ENCODE measurements around the gene ICAM5.

GRCh38 chr19:10317045-10317856 is 27.5 kb downstream of the ICAM5 start:
- no peak for TF ChIP-seq ZNF274 (IDR thresholded peaks at IDR 0.05; ENCODE audit: low read depth, low read length)
- no peak for TF ChIP-seq SUZ12 (IDR thresholded peaks at IDR 0.05; ENCODE audit: extremely low read depth, insufficient read depth, insufficient read length)

Measured in NT2/D1 (cell line).